Keratinocyte (primary cell): Measurements from ENCODE around the gene TTLL5. TPM values are rescaled to one million over a fixed set of nuclear protein-coding genes. Genes with fewer than 3 reads are reported as not detected.

Experiments
- DNase-seq: peaks from one replicate; pipeline ENCODE4 v3.0.0-alpha.2; 2011; ENCODE audit warnings: low read depth, missing footprints, low spot score
- FAIRE-seq: peaks from 2 replicates; lab custom pipeline; 2011; peaks lifted over from hg19 to GRCh38; lab: Jason Lieb, UNC
- H2AFZ ChIP-seq: 2 replicates; pipeline ENCODE4 v1.6.0; 2012; ENCODE audit warnings: low read length, control low read depth, inconsistent platforms; ENCODE audit not compliant: control insufficient read depth
- H3K27ac ChIP-seq: 2 replicates; pipeline ENCODE4 v1.5.1; 2011; ENCODE audit warnings: low read length; ENCODE audit not compliant: control insufficient read depth, insufficient read depth
- H3K27me3 ChIP-seq: 3 replicates; pipeline ENCODE4 v1.6.0; 2011; ENCODE audit warnings: low read length; ENCODE audit not compliant: control insufficient read depth, insufficient read depth; ENCODE audit errors: extremely low read depth
- H3K36me3 ChIP-seq, 2 experiments: 2 replicates in 1 of 2; 3 replicates in 1 of 2; pipeline ENCODE4 v1.5.1; 2011; ENCODE audit warnings: low read length in 2 of 2, mild to moderate bottlenecking in 1 of 2; ENCODE audit not compliant: control insufficient read depth in 2 of 2, insufficient read depth in 2 of 2; ENCODE audit errors: extremely low read depth in 1 of 2
- H3K4me1 ChIP-seq: 3 replicates; pipeline ENCODE4 v1.5.1; 2011; ENCODE audit warnings: low read length; ENCODE audit not compliant: control insufficient read depth, insufficient read depth; ENCODE audit errors: extremely low read depth
- H3K4me2 ChIP-seq: 3 replicates; pipeline ENCODE4 v1.6.0; 2011; ENCODE audit warnings: low read depth, low read length; ENCODE audit not compliant: control insufficient read depth, insufficient read depth; ENCODE audit errors: extremely low read depth
- H3K4me3 ChIP-seq, 3 experiments: fragments of 200-600 bp in 1 of 3; sonication (generic) in 1 of 3; 2 replicates in 2 of 3; 3 replicates in 1 of 3; pipeline ENCODE4 v1.5.1; 2011 to 2016; ENCODE audit warnings: low read length in 3 of 3, mild to moderate bottlenecking in 3 of 3, control low read depth in 2 of 3, inconsistent platforms in 1 of 3, low read depth in 1 of 3, mixed read lengths in 1 of 3, mixed run types in 1 of 3, moderate library complexity in 1 of 3; ENCODE audit not compliant: control insufficient read depth in 2 of 3, insufficient read depth in 2 of 3; ENCODE audit errors: extremely low read depth in 1 of 3
- H3K79me2 ChIP-seq: 2 replicates; pipeline ENCODE4 v1.6.0; 2012; ENCODE audit warnings: low read length; ENCODE audit not compliant: control insufficient read depth, insufficient read depth
- H3K9ac ChIP-seq: 3 replicates; pipeline ENCODE4 v1.6.0; 2011; ENCODE audit warnings: low read length; ENCODE audit not compliant: control insufficient read depth, insufficient read depth; ENCODE audit errors: extremely low read depth
- H3K9me1 ChIP-seq: 3 replicates; pipeline ENCODE4 v1.6.0; 2011; ENCODE audit warnings: low read length; ENCODE audit not compliant: control insufficient read depth, insufficient read depth; ENCODE audit errors: extremely low read depth
- H3K9me3 ChIP-seq: 2 replicates; pipeline ENCODE4 v1.5.1; 2012; ENCODE audit warnings: low read depth, low read length; ENCODE audit not compliant: control insufficient read depth
- H4K20me1 ChIP-seq: 3 replicates; pipeline ENCODE4 v1.6.0; 2011; ENCODE audit warnings: low read length; ENCODE audit not compliant: control insufficient read depth, insufficient read depth; ENCODE audit errors: extremely low read depth
- EZH2 ChIP-seq: IDR thresholded peaks from one replicate; pipeline ENCODE4 v1.6.1; 2012; ENCODE audit warnings: inconsistent platforms, mild to moderate bottlenecking, low read length, moderate library complexity
- dilution Hi-C: fragments of 300-500 bp; cut with MboI; formaldehyde crosslinking; loops from one replicate; pipeline ENCODE4 v1.7.0; 2020; ENCODE audit warnings: low sequenced_read_pairs; ENCODE audit not compliant: extremely low pct_ligation_motif_present
- polyA plus RNA-seq, 5 experiments: library from polyadenylated mRNA; depleted of rRNA in 3 of 5; stranded (reverse) in 3 of 5; stranded (forward) in 1 of 5; unstranded in 1 of 5; fragments of >200 nt; gene quantifications; 1 replicate in 1 of 5; 2 replicates in 3 of 5; 3 replicates in 1 of 5; pipeline versions ENCODE4 v1.2.1 to v1.2.3, GENCODE V29; 2011 to 2012; ENCODE audit warnings: missing spikeins in 2 of 5, low read depth in 1 of 5, low replicate concordance in 1 of 5
- TF ChIP-seq, protein P1 (sequence below), 3 experiments: IDR thresholded peaks in 1 of 3; conservative IDR thresholded peaks in 1 of 3; optimal IDR thresholded peaks in 1 of 3; 2 replicates in 2 of 3; 3 replicates in 1 of 3; pipeline versions ENCODE3 to v1.5.1; 2011; ENCODE audit warnings: low read length in 3 of 3, mild to moderate bottlenecking in 3 of 3, moderate library complexity in 2 of 3, control low read depth in 1 of 3, inconsistent platforms in 1 of 3; ENCODE audit not compliant: insufficient read depth in 2 of 3; ENCODE audit errors: extremely low read depth in 1 of 3

Gene TTLL5
- polyA plus RNA-seq, 1 donor (not counting 4 experiments of a cell fraction or from before 2014, with no cell fraction given): 20.7 TPM

DNA sequence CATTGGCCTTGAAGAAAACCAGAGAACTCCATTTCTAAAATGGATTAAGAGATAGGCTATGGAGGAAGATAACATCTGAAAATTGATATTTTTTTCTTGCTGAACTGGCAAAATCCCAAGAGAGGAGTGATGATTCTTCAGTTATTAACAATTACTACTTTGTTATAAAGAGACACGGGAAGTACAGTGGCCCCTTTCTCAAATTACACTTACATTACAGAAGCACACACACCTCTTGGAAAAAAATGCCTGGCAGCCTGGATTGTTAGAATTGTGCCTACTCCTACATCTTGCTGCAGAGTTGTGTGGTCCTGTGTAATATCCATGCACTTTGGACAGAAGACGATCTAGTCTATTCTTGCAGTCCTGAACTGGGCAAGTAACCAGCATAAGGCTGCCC, 249.0 kb downstream of the TTLL5 start:
- FAIRE-seq (no peak), DNase-seq (no peak)
- H3K36me3 ChIP-seq: peaks cover 1 to 4% of the 10 kb centered on the region in 2 experiments
- H3K27ac ChIP-seq: no peak overlapping the region
- H3K27me3 ChIP-seq: no peaks in the 10 kb centered on the region
- no peak overlapping the region for H3K9ac ChIP-seq
- H3K79me2 ChIP-seq: no peaks in the 10 kb centered on the region
- no peaks in the 10 kb centered on the region for H4K20me1 ChIP-seq
- H3K9me1 ChIP-seq: no peaks in the 10 kb centered on the region
- dilution Hi-C loops: no loop called here
- no peak overlapping the region for H2AFZ ChIP-seq
- no peaks in the 10 kb centered on the region for H3K9me3 ChIP-seq
- no peak overlapping the region for H3K4me2 ChIP-seq
- peaks cover 4% of the 10 kb centered on the region for H3K4me1 ChIP-seq
- no peak for TF ChIP-seq EZH2
- TF ChIP-seq, protein P1, sequence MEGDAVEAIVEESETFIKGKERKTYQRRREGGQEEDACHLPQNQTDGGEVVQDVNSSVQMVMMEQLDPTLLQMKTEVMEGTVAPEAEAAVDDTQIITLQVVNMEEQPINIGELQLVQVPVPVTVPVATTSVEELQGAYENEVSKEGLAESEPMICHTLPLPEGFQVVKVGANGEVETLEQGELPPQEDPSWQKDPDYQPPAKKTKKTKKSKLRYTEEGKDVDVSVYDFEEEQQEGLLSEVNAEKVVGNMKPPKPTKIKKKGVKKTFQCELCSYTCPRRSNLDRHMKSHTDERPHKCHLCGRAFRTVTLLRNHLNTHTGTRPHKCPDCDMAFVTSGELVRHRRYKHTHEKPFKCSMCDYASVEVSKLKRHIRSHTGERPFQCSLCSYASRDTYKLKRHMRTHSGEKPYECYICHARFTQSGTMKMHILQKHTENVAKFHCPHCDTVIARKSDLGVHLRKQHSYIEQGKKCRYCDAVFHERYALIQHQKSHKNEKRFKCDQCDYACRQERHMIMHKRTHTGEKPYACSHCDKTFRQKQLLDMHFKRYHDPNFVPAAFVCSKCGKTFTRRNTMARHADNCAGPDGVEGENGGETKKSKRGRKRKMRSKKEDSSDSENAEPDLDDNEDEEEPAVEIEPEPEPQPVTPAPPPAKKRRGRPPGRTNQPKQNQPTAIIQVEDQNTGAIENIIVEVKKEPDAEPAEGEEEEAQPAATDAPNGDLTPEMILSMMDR (optimal IDR thresholded peaks at IDR 0.05 in 1 of 3, IDR thresholded peaks at IDR 0.05 in 1 of 3, conservative IDR thresholded peaks at IDR 0.05 in 1 of 3; ENCODE audit: extremely low read depth in 1 of 3, insufficient read depth in 2 of 3, low read length in 3 of 3): no peak
- no peak overlapping the region for H3K4me3 ChIP-seq

DNA sequence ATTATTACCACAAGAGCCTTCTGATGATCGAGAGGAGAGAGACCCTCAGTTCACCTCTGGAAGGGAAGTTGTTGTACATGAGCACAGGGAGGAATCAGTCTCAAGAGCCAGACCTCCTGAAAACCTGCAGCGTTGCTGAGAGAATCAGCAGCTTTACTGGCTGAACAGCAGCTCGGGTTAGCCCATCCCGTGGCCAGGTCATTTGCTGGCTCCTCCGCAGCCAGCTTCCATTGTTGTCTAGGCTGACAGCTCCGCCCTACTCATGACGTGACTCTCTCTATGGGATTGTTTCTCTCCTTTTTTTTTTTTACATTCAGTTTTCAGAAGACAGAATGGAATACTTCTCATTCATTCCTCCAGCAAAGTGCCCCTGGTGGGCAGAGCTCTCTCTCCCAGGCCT, 250.8 kb downstream of the TTLL5 start:
- TF ChIP-seq, protein P1 (optimal IDR thresholded peaks at IDR 0.05 in 1 of 3, IDR thresholded peaks at IDR 0.05 in 1 of 3, conservative IDR thresholded peaks at IDR 0.05 in 1 of 3; ENCODE audit: extremely low read depth in 1 of 3, insufficient read depth in 2 of 3, low read length in 3 of 3): no peak
- no peak for TF ChIP-seq EZH2
- Histone ChIP-seq H3K36me3 (peaks cover 1 to 4% of the 10 kb centered on the region in 2 experiments), H3K27ac (no peak overlapping the region), H3K9ac (no peak overlapping the region), H3K4me2 (no peak overlapping the region), H3K4me3 (no peak overlapping the region), H3K9me1 (no peaks in the 10 kb centered on the region), H3K79me2 (no peaks in the 10 kb centered on the region), H4K20me1 (no peaks in the 10 kb centered on the region), H2AFZ (no peak overlapping the region), H3K9me3 (no peaks in the 10 kb centered on the region), H3K4me1 (peaks cover 4% of the 10 kb centered on the region), H3K27me3 (no peaks in the 10 kb centered on the region)
- dilution Hi-C loops: no loop called here
- DNase-seq (no peak), FAIRE-seq (no peak)
